GM20000 (cell line): Measurements from ENCODE around the gene KIF4A.
"Not testable (repeated sequence)": the region's sequence is repeated elsewhere in the genome, so short reads cannot be mapped to it uniquely, and the experiment has no call there.

Source experiments
- DNase-seq: peaks from one replicate; pipeline ENCODE4 v3.0.0; 2012; ENCODE audit warnings: low spot score
- CTCF ChIP-seq: IDR thresholded peaks from 2 replicates; pipeline ENCODE4 v1.5.1; 2012; ENCODE audit warnings: mild to moderate bottlenecking, control low read depth; ENCODE audit errors: extremely low read depth, missing control alignments

Gene KIF4A

GRCh38 chrX:70293621-70294020 lies 3.7 kb downstream of the KIF4A start:
- TF ChIP-seq CTCF = no peak
- no peak for DNase-seq

GRCh38 chrX:70301716-70302115 lies 11.8 kb downstream of the KIF4A start:
- TF ChIP-seq CTCF = no peak
- DNase-seq = no peak

- no peak for TF ChIP-seq CTCF
- no peak for DNase-seq
Measured at GRCh38 chrX:70313503-70313902, 23.6 kb downstream of the KIF4A start.

- no peak for DNase-seq
- no peak for TF ChIP-seq CTCF
Measured at GRCh38 chrX:70322784-70323183, 32.9 kb downstream of the KIF4A start.

- not testable (repeated sequence) for DNase-seq
Measured at GRCh38 chrX:70323628-70324027, 33.7 kb downstream of the KIF4A start.

GRCh38 chrX:70324326-70324725 lies 34.4 kb downstream of the KIF4A start:
- no peak for TF ChIP-seq CTCF
- no peak for DNase-seq

- no peak for TF ChIP-seq CTCF
- DNase-seq = no peak
Measured at GRCh38 chrX:70331161-70331560, 41.3 kb downstream of the KIF4A start.

- DNase-seq = no peak
- TF ChIP-seq CTCF = no peak
Measured at GRCh38 chrX:70332600-70332999, 42.7 kb downstream of the KIF4A start.
